ENCODE data around the gene WDFY2.

The WDFY2 gene

DNA sequence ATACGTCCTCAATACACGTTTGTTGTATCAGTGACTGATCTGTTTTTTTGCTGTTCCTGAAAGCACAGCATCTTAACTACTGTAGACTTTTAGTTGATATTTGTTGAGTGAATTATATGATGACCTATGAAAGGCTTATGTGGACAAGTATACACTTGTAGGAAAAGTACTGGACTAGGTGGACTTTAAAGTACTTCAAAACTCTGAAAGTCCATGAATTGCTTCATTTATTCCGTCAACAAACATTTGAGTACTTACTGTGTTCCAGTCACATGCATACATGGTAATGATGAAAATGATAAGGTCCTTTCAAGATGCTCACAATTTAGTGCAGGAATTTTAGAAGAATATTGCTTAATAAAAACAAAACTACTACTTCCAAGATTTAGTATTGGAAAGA, 3.1 kb downstream of the WDFY2 start:
- Histone ChIP-seq H3K36me3 (replicated peaks; ENCODE audit: low read depth, low read length) (peaks cover 10% of the 10 kb centered on the region), H3K4me1 (ENCODE audit: low read length) (peaks cover 23% of the 10 kb centered on the region), H3K4me3 (ENCODE audit: low read length) (no peak overlapping the region), H3K27ac (ENCODE audit: low read length) (no peak overlapping the region), H3K79me2 (ENCODE audit: low read length) (peaks cover 64% of the 10 kb centered on the region), H3K9ac (ENCODE audit: low read length) (no peak overlapping the region), H3K9me3 (ENCODE audit: insufficient read depth, low read length) (no peaks in the 10 kb centered on the region), H2AFZ (ENCODE audit: low read depth, low read length) (no peak overlapping the region), H3K4me2 (ENCODE audit: low read length) (no peak overlapping the region), H4K20me1 (ENCODE audit: insufficient read depth, low read length) (peaks cover 9% of the 10 kb centered on the region; the same call in 1 of the 2 replicates), H3K27me3 (ENCODE audit: low read depth, low read length) (no peaks in the 10 kb centered on the region)
- TF ChIP-seq EZH2phosphoT487 (IDR thresholded peaks at IDR 0.05; ENCODE audit: low read depth), result no peak
- TF ChIP-seq, protein P1, sequence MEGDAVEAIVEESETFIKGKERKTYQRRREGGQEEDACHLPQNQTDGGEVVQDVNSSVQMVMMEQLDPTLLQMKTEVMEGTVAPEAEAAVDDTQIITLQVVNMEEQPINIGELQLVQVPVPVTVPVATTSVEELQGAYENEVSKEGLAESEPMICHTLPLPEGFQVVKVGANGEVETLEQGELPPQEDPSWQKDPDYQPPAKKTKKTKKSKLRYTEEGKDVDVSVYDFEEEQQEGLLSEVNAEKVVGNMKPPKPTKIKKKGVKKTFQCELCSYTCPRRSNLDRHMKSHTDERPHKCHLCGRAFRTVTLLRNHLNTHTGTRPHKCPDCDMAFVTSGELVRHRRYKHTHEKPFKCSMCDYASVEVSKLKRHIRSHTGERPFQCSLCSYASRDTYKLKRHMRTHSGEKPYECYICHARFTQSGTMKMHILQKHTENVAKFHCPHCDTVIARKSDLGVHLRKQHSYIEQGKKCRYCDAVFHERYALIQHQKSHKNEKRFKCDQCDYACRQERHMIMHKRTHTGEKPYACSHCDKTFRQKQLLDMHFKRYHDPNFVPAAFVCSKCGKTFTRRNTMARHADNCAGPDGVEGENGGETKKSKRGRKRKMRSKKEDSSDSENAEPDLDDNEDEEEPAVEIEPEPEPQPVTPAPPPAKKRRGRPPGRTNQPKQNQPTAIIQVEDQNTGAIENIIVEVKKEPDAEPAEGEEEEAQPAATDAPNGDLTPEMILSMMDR (IDR thresholded peaks at IDR 0.05; ENCODE audit: low read depth, low read length), result no peak

DNA sequence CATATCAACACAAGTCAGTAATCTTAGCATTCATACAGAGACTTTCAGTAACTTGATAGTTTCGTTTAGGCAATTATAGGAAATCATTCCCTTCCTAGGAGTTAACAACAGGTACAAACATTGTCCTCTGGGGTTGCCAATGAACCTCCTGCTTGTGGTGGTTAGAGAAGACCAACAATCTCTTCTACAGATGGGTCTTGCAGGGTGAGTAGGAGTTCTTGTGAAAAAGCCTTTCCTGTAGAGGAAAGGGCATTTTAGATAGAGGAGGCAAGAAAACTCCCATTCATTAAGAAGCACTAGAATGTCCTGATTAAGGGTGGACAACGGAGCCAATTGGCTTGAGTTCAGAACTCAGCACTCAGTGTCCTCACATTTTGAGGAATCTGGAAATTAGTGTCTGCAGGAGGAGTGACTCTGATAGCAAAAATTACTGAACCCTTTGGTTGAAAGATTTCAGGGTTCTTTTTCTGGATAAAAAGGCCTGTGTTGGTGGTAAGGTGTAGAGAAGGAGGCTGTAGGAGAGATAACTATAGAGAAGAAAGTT, 4.2 kb downstream of the WDFY2 start:
- H3K4me3 ChIP-seq (ENCODE audit: low read length), result no peak overlapping the region
- no peak overlapping the region for H3K27ac ChIP-seq (ENCODE audit: low read length)
- peaks cover 10% of the 10 kb centered on the region for H3K36me3 ChIP-seq (replicated peaks; ENCODE audit: low read depth, low read length)
- no peaks in the 10 kb centered on the region for H3K9me3 ChIP-seq (ENCODE audit: insufficient read depth, low read length)
- no peak overlapping the region for H2AFZ ChIP-seq (ENCODE audit: low read depth, low read length)
- TF ChIP-seq, protein P1 (IDR thresholded peaks at IDR 0.05; ENCODE audit: low read depth, low read length), result no peak
- TF ChIP-seq EZH2phosphoT487 (IDR thresholded peaks at IDR 0.05; ENCODE audit: low read depth), result no peak
- H3K79me2 ChIP-seq (ENCODE audit: low read length), result peaks cover 64% of the 10 kb centered on the region
- H3K4me2 ChIP-seq (ENCODE audit: low read length), result no peak overlapping the region
- H4K20me1 ChIP-seq (ENCODE audit: insufficient read depth, low read length), result peaks cover 9% of the 10 kb centered on the region; the same call in 1 of the 2 replicates
- H3K4me1 ChIP-seq (ENCODE audit: low read length), result peaks cover 13% of the 10 kb centered on the region
- no peaks in the 10 kb centered on the region for H3K27me3 ChIP-seq (ENCODE audit: low read depth, low read length)
- H3K9ac ChIP-seq (ENCODE audit: low read length), result no peak overlapping the region

DNA sequence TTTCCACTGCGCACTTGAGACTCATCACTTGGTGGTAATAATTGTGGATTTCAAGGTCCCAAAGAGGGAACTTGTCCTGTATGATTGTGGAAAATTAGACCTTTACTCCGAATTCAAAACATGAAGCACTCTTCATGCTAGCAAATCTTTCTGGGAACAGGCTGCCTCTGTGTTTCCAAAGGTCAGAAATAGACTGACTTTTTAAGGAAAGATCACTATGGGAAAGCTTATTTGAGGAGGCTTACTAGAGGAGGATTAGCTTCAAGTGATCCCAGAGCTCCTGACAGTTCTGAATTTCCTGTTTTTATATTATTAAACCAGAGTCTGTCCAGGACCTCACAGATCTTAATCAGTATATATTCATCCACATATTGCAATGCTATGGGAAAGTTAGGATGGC, 5.5 kb downstream of the WDFY2 start:
- peaks cover 71% of the 10 kb centered on the region for H3K79me2 ChIP-seq (ENCODE audit: low read length)
- H3K36me3 ChIP-seq (replicated peaks; ENCODE audit: low read depth, low read length), result peaks cover 10% of the 10 kb centered on the region
- H3K4me1 ChIP-seq (ENCODE audit: low read length), result peaks cover 13% of the 10 kb centered on the region
- no peaks in the 10 kb centered on the region for H3K9me3 ChIP-seq (ENCODE audit: insufficient read depth, low read length)
- H3K4me3 ChIP-seq (ENCODE audit: low read length), result no peak overlapping the region
- peaks cover 9% of the 10 kb centered on the region; the same call in 1 of the 2 replicates for H4K20me1 ChIP-seq (ENCODE audit: insufficient read depth, low read length)
- no peaks in the 10 kb centered on the region for H3K27me3 ChIP-seq (ENCODE audit: low read depth, low read length)
- TF ChIP-seq, protein P1 (IDR thresholded peaks at IDR 0.05; ENCODE audit: low read depth, low read length), result no peak
- no peak for TF ChIP-seq EZH2phosphoT487 (IDR thresholded peaks at IDR 0.05; ENCODE audit: low read depth)
- H3K9ac ChIP-seq (ENCODE audit: low read length), result no peak overlapping the region
- H3K4me2 ChIP-seq (ENCODE audit: low read length), result no peak overlapping the region
- no peak overlapping the region for H3K27ac ChIP-seq (ENCODE audit: low read length)
- no peak overlapping the region for H2AFZ ChIP-seq (ENCODE audit: low read depth, low read length)

DNA sequence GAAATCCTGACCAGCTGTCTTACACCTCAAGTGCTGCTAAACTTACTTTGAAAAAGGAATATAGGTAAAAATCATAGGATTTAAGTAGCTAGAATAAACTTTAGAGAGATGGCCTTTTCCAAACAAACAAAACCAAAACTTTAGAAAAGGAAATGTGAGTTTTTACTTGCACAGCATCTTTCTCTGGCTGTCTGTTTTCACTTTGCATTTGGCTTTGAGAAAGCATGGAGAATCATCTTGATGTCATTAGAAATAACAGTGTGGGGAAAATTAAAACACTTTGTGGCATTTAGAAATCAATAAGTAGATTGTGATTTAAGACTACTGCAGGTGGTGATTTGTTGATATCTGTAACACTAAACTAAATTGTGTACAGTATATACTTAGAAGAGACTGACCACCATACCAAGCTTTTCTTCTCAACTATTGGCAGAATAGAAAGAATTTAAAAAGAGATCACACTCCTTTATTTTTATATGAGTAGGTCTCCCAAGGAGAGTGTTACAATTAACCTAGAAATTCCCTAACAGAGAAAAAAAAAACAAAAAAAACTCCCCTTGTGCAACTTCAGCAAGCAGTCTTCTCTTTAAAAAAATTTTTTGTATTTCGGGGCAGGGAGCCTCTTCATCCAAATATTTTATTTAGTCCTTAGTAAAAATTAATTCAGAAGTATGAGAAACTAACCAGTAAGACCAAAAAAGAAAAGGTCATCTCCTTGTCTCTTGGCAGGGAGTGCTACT, 6.1 kb downstream of the WDFY2 start:
- Histone ChIP-seq H2AFZ (ENCODE audit: low read depth, low read length) (no peak overlapping the region), H3K27ac (ENCODE audit: low read length) (no peak overlapping the region), H3K27me3 (ENCODE audit: low read depth, low read length) (no peaks in the 10 kb centered on the region), H3K9me3 (ENCODE audit: insufficient read depth, low read length) (no peaks in the 10 kb centered on the region), H3K4me1 (ENCODE audit: low read length) (peaks cover 12% of the 10 kb centered on the region), H3K9ac (ENCODE audit: low read length) (no peak overlapping the region), H3K4me3 (ENCODE audit: low read length) (no peak overlapping the region), H3K79me2 (ENCODE audit: low read length) (peaks cover 70% of the 10 kb centered on the region), H3K36me3 (replicated peaks; ENCODE audit: low read depth, low read length) (peaks cover 10% of the 10 kb centered on the region), H4K20me1 (ENCODE audit: insufficient read depth, low read length) (peaks cover 9% of the 10 kb centered on the region; the same call in 1 of the 2 replicates), H3K4me2 (ENCODE audit: low read length) (no peak overlapping the region)
- no peak for TF ChIP-seq EZH2phosphoT487 (IDR thresholded peaks at IDR 0.05; ENCODE audit: low read depth)
- TF ChIP-seq, protein P1 (IDR thresholded peaks at IDR 0.05; ENCODE audit: low read depth, low read length), result no peak
